ENCODE results near the gene MT1G. TPM values are rescaled to one million over a fixed set of nuclear protein-coding genes. Genes with fewer than 3 reads are reported as not detected.
"Not testable (repeated sequence)": the region's sequence is repeated elsewhere in the genome, so short reads cannot be mapped to it uniquely, and the experiment has no call there.

Gene MT1G
- total RNA-seq, 2 experiments from 2014 or later = 14.7 TPM

DNA sequence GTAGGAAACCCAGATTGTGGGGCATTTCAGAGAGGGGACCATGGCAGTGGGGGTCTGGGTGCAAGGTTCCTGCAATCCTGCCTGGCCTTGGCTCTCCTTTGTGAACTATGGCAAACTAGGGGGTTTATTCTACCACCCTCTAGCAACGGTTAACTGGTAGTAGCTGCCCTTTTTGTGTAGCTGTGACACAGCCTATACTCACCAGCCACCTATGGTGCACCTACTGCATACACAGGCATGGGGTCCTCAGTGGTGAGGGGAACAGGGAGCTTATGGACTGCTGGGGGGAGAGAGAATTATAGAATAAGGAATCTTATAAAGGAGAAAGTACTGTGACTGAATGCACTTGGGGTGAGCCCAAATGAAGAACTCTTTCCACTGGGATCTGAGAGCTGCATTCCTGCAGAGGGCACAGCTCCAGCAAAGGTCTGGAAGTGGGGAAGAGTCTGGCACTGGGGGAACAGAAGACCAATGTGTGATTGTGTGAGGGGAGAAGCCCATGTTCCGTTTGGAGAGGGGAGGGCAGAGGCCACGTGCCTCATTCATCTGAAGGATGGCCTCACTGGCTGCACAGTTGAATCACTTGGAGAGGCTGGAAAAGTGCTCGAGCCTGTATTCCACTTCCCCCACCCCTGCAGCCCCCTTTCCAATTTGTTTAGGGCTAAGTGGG is 16.5 kb upstream of the MT1G start:
- no peak for DNase-seq
- Mint-ChIP-seq H3K27ac (no peak overlapping the region), H3K9me3 (ENCODE audit: low read depth) (no peaks in the 10 kb centered on the region), H3K4me1 (peaks cover 22% of the 10 kb centered on the region), H3K27me3 (no peaks in the 10 kb centered on the region), H3K36me3 (ENCODE audit: low read depth) (peaks cover 17% of the 10 kb centered on the region), H3K4me3 (no peak overlapping the region)
- no peak for ATAC-seq
- ChIA-PET POLR2A (no interaction called here), CTCF (interaction anchor here (0.8 to 3.8 kb wide), 3 partner anchors 8 to 24 kb away, joined by 4 to 28 read pairs (median 5); no protein-coding TSS in a partner anchor)
- intact Hi-C loops (cut with DNase I, micrococcal nuclease) = loop anchor here in 1 of 2 experiments (5.0 kb wide), 2 partner anchors 107 to 327 kb away; no protein-coding TSS in a partner anchor

DNA sequence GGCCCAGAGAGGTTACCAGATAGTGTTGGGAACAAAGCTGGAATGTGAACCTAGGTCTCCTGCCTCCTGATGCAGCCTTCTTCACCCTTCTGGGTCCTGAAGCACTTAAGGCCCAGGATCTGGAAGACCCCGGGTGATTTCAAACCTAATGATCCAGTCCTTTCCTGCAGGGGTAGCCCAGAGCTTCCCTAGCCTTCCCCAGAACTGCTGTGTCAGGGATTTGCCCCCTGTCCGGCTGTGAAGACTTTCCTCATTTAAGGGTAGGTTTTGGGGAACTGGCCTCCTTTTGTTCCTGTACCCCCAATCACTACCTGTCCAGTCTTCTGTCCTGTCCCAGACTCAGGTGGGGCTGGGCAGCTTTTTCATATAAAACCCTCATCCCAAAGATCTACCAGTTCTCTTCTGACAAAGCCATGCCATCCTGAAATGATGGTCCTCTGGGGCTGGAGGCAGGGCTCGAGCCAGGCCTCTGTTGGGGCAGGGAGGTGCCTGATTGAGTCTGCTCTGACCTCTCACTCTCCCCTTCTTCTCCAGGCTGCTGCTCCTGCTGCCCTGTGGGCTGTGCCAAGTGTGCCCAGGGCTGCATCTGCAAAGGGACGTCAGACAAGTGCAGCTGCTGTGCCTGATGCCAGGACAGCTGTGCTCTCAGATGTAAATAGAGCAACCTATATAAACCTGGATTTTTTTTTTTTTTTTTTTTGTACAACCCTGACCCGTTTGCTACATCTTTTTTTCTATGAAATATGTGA is 15.7 kb upstream of the MT1G start:
- Mint-ChIP-seq H3K9me3 (ENCODE audit: low read depth) (no peaks in the 10 kb centered on the region), H3K4me3 (peak overlapping the region; percentile 89), H3K36me3 (ENCODE audit: low read depth) (peaks cover 17% of the 10 kb centered on the region), H3K27ac (no peak overlapping the region), H3K4me1 (peaks cover 22% of the 10 kb centered on the region), H3K27me3 (no peaks in the 10 kb centered on the region)
- CTCF ChIA-PET = interaction anchor here (0.7 to 3.8 kb wide), 6 partner anchors 10 to 282 kb away, joined by 3 to 28 read pairs (median 6); no protein-coding TSS in a partner anchor
- POLR2A ChIA-PET = interaction anchor here (0.6 to 1.5 kb wide), 4 partner anchors 11 to 75 kb away, joined by 3 to 10 read pairs (median 5); partner anchors contain the start of gene MT2A
- no peak for DNase-seq
- intact Hi-C loops (cut with DNase I, micrococcal nuclease) = loop anchor here (2.0 to 5.0 kb wide), 3 partner anchors 15 to 326 kb away; partner anchors contain the start of genes MT1G (in 1 of the 2) and MT1H (in 1 of the 2)
- no peak for ATAC-seq

DNA sequence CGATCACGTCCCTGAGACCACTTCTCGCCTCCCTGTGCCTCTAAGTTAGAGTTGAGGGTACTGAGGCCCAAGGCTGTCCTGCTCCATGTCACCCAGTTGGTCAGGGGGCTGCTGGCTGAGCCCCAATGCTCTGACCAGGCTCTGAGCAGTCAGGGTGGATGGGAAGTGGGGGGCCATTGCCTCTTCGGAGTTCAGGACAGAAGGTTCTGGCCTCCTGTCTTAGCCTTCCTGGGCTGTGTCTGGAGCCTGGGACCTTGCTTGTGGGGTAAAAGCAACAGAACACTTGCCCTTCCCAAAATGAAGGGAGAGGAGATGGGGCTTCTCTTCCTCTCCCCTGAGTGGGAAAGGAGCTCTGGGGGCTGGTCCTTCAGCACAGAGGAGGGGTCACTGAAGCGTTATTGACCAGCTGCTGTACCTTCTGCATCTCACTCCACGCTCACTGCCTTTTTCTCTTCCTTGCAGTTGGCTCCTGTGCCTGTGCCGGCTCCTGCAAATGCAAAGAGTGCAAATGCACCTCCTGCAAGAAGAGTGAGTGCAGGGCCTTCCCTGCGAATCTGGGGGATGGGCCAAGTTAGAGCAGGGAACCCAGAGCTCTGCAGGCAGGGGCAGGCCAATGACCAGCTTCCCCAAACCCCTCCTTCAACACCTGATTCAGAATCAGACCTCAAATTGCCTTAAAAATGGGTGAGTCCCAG is 15.0 kb upstream of the MT1G start:
- Mint-ChIP-seq H3K36me3 (ENCODE audit: low read depth) (peaks cover 17% of the 10 kb centered on the region), H3K4me1 (peaks cover 22% of the 10 kb centered on the region), H3K27ac (peak overlapping the region; percentile 85), H3K27me3 (no peaks in the 10 kb centered on the region), H3K9me3 (ENCODE audit: low read depth) (no peaks in the 10 kb centered on the region), H3K4me3 (peak overlapping the region; percentile 89)
- ATAC-seq (no peak), DNase-seq (peak; percentile 24)
- intact Hi-C loops (cut with DNase I, micrococcal nuclease) = loop anchor here (1.0 to 5.0 kb wide), 13 partner anchors 14 to 326 kb away; partner anchors contain the start of genes MT1F (in 2 of the 2), MT1G (in 2 of the 2), MT2A (in 2 of the 2) and BBS2 (in 1 of the 2)
- CTCF ChIA-PET = interaction anchor here (0.7 to 3.8 kb wide), 6 partner anchors 9 to 282 kb away, joined by 3 to 28 read pairs (median 6); no protein-coding TSS in a partner anchor
- POLR2A ChIA-PET = interaction anchor here (0.6 to 1.5 kb wide), 7 partner anchors 10 to 74 kb away, joined by 3 to 10 read pairs (median 4); partner anchors contain the start of genes MT1E, MT1F and MT2A

DNA sequence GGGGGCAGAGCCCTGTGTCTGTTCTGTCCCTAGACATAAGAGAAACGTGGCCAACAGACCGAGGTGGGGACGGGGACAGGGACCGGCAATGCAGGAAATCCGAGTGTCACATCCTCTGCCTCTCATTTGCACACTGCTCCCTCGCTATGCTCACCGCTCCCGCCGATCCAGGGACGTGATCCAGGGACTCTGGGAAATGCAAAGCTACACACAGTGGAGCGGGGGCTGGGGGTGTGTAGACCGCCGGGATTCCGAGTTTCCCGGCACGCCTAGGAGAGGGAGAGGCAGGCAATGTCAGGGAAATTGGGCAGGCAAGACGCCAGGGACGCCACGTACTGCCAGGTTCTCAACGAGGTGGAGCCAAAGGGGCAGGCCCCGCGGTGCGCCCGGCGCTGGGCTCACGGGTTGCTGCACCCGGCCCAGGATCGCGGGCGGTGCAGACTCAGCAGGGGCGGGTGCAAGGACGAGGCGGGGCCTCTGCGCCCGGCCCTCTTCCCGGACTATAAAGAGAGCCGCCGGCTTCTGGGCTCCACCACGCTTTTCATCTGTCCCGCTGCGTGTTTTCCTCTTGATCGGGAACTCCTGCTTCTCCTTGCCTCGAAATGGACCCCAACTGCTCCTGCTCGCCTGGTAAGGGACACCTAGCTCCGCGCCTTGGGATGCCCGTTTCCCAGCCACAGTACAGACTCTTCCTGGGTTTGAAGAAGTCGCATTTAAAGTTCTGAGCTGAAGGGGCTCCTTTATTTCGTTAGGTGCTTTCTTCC is 14.3 kb upstream of the MT1G start, which contains the start of gene MT1X:
TSS of gene MT1X (plus strand) at position 532 of the 764 bp plus-strand sequence. CDS start at position 603, 71 bp downstream.
- intact Hi-C loops (cut with DNase I, micrococcal nuclease) = loop anchor here (1.0 to 5.0 kb wide), 13 partner anchors 13 to 325 kb away; partner anchors contain the start of genes MT1F (in 2 of the 2), MT1G (in 2 of the 2), MT2A (in 2 of the 2) and BBS2 (in 1 of the 2)
- ChIA-PET CTCF (interaction anchor here (1.5 to 3.8 kb wide), 4 partner anchors 8 to 76 kb away, joined by 4 to 28 read pairs (median 8); no protein-coding TSS in a partner anchor), POLR2A (interaction anchor here (1.0 to 1.5 kb wide), 6 partner anchors 12 to 74 kb away, joined by 3 to 10 read pairs (median 6); partner anchors contain the start of genes MT1E, MT1F, MT1H and MT2A)
- Mint-ChIP-seq H3K9me3 (ENCODE audit: low read depth) (no peaks in the 10 kb centered on the region), H3K27ac (peak within 1 kb of the TSS; percentile 97), H3K4me1 (peaks cover 22% of the 10 kb centered on the region), H3K27me3 (no peaks in the 10 kb centered on the region), H3K4me3 (peak within 1 kb of the TSS; percentile 89), H3K36me3 (ENCODE audit: low read depth) (peaks cover 17% of the 10 kb centered on the region)
- ATAC-seq = peak; percentile 96
- peak; percentile 96 for DNase-seq

DNA sequence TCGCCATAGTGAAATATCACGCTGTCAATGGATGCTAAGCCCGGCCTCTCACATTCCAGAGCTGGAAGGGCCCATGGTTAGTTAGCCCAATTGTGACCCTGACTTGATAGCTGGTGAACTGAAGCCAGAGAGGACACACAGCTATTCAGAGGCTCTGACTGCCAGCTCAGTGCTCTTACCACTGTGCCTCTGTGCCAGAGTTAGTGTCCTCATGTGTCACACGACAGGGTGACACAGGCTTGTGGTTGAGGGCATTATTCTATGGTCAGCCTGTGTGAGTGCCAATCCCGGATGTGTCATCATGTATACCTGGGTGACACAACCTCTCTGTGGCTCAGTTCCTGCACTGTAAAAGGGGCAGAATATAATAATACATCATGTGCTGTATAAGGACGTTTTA is 12.0 kb upstream of the MT1G start:
- peak; percentile 31 for ATAC-seq
- Mint-ChIP-seq H3K36me3 (ENCODE audit: low read depth) (peaks cover 8% of the 10 kb centered on the region), H3K9me3 (ENCODE audit: low read depth) (no peaks in the 10 kb centered on the region), H3K27me3 (peaks cover 7% of the 10 kb centered on the region), H3K4me3 (no peak overlapping the region), H3K4me1 (peaks cover 31% of the 10 kb centered on the region), H3K27ac (no peak overlapping the region)
- peak; percentile 47 for DNase-seq
- CTCF ChIA-PET = interaction anchor here (0.9 to 1.6 kb wide), 2 partner anchors 11 to 29 kb away, joined by 3 to 5 read pairs; no protein-coding TSS in a partner anchor
- POLR2A ChIA-PET = no interaction called here
- intact Hi-C loops (cut with DNase I, micrococcal nuclease) = loop anchor here in 1 of 2 experiments (5.0 kb wide), 2 partner anchors 103 to 323 kb away; no protein-coding TSS in a partner anchor

DNA sequence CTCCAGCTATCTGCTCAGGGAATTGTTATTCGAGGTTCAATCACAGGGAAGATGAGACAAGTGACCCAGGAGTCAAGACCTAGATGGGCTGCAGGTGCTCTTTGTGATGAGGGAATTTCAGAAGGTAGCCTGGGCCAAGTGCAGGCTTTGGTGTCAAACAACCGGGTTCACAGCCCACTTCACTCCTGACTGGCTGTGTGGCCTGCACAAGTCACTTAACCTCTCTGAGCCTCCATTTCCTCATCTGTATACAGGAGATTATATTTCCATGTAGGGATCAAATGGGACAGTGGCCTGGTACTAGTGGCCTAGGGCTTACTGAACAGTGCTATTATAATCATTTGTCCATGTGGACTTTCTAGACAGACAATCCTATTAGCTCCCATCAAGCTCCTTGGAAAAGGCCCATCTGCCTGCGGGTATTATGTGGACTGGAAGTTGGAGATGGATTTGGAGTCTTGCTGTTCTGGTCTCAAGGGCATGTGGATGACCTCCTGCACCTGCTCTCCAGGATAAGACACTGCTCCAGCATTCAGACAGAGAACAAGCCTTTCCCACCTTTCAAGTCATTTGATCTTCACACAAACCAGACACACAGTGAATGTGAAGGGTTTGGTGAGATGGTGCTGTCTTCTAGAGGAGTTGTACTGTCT is 11.3 kb upstream of the MT1G start:
- peaks cover 29% of the 10 kb centered on the region for H3K4me1 Mint-ChIP-seq
- H3K9me3 Mint-ChIP-seq (ENCODE audit: low read depth) = no peaks in the 10 kb centered on the region
- ATAC-seq = no peak
- ChIA-PET CTCF (interaction anchor here (1.0 to 1.6 kb wide), 4 partner anchors 11 to 88 kb away, joined by 3 to 6 read pairs (median 5); no protein-coding TSS in a partner anchor), POLR2A (interaction anchor here (1.0 kb wide), 1 partner anchor 71 kb away, joined by 4 read pairs; the partner anchor contains the start of gene MT2A)
- peaks cover 12% of the 10 kb centered on the region for H3K27me3 Mint-ChIP-seq
- intact Hi-C loops (cut with DNase I, micrococcal nuclease) = no loop called here
- no peak overlapping the region for H3K4me3 Mint-ChIP-seq
- H3K27ac Mint-ChIP-seq = no peak overlapping the region
- no peak for DNase-seq
- H3K36me3 Mint-ChIP-seq (ENCODE audit: low read depth) = peaks cover 6% of the 10 kb centered on the region

DNA sequence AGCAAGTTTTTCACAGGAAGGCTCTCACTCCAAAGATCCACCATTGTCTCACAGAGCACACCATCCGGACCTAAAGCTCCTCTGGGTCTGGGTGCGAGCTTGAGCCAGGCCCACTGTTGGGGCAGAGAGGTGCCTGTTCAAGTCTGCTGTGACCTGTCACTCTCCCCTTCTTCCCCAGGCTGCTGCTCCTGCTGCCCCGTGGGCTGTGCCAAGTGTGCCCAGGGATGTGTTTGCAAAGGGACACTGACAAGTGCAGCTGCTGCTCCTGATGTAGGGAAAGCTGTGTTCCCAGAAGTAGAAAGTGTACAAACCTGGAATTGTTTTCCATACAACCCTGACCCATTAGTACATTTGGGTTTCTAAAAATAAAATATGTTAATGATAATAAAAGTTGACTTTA is 9.6 kb upstream of the MT1G start:
- Mint-ChIP-seq H3K4me1 (peaks cover 21% of the 10 kb centered on the region), H3K27ac (no peak overlapping the region), H3K9me3 (ENCODE audit: low read depth) (no peaks in the 10 kb centered on the region), H3K36me3 (ENCODE audit: low read depth) (no peaks in the 10 kb centered on the region), H3K27me3 (peaks cover 21% of the 10 kb centered on the region), H3K4me3 (no peak overlapping the region)
- DNase-seq (no peak), ATAC-seq (no peak)
- ChIA-PET POLR2A (no interaction called here), CTCF (interaction anchor here (0.8 to 1.3 kb wide), 2 partner anchors 9 to 100 kb away, joined by 3 read pairs; partner anchors contain the start of gene MT1G)
- intact Hi-C loops (cut with DNase I, micrococcal nuclease) = no loop called here

DNA sequence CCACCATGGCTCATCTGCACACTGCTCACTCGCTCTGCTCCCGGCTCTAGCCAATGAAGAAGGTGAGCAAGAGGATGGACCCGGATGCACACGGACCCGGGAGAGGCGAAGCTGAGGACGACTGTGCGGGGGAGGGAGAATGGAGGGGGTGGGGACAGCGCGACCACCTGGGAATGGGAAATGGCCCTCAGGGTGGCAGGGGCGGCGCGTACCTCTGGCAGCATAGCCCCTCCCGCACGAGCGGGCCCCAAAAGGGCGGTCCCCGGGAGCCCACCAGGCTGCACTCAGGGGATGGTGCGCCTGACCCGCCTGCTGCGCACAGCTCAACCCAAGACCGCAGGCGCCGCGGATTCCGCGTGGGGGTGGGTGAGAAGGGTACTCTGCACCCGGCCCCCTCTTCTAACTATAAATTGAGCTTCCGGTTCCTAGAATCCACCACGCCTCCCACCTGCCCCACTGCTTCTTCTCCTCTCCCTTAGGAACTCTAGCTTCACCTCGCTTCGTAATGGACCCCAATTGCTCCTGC is 7.9 kb upstream of the MT1G start:
- Mint-ChIP-seq H3K36me3 (ENCODE audit: low read depth) (no peaks in the 10 kb centered on the region), H3K27ac (peak overlapping the region; percentile 13), H3K4me1 (peaks cover 12% of the 10 kb centered on the region), H3K4me3 (peak overlapping the region; percentile 47), H3K9me3 (ENCODE audit: low read depth) (no peaks in the 10 kb centered on the region), H3K27me3 (peaks cover 33% of the 10 kb centered on the region)
- CTCF ChIA-PET = interaction anchor here (0.7 to 1.7 kb wide), 6 partner anchors 10 to 110 kb away, joined by 3 to 11 read pairs (median 4); no protein-coding TSS in a partner anchor
- ATAC-seq = peak; percentile 60
- POLR2A ChIA-PET = interaction anchor here (0.5 to 1.2 kb wide), 5 partner anchors 13 to 67 kb away, joined by 3 to 8 read pairs (median 5); partner anchors contain the start of genes MT1E and MT2A
- intact Hi-C loops (cut with DNase I, micrococcal nuclease) = no loop called here
- peak; percentile 77 for DNase-seq

DNA sequence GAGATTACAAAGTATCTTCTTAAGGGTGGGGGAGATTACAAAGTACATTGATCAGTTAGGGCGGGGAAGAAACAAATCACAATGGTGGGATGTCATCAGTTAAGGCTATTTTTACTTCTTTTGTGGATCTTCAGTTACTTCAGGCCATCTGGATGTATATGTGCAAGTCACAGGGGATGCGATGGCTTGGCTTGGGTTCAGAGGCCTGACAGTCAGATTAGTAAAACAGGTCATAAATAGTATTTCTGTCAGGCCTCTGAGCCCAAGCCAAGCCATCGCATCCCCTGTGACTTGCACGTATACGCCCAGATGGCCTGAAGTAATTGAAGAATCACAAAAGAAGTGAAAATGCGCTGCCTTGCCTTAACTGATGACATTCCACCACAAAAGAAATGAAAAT is 6.7 kb upstream of the MT1G start:
- not testable (repeated sequence) for H3K9me3 Mint-ChIP-seq (ENCODE audit: low read depth); H3K27ac Mint-ChIP-seq; ATAC-seq; DNase-seq; H3K4me3 Mint-ChIP-seq; H3K36me3 Mint-ChIP-seq (ENCODE audit: low read depth)
- CTCF ChIA-PET = interaction anchor here (1.6 to 2.3 kb wide), 2 partner anchors 8 to 27 kb away, joined by 4 to 16 read pairs; partner anchors contain the start of gene MT1X
- intact Hi-C loops (cut with DNase I, micrococcal nuclease) = loop anchor here in 1 of 2 experiments (1.0 kb wide), 1 partner anchor 28 kb away; no protein-coding TSS in a partner anchor
- POLR2A ChIA-PET = interaction anchor here (0.9 kb wide), 1 partner anchor 49 kb away, joined by 3 read pairs; the partner anchor contains the start of gene MT1E
- peaks cover 16% of the 10 kb centered on the region for H3K4me1 Mint-ChIP-seq
- peaks cover 43% of the 10 kb centered on the region for H3K27me3 Mint-ChIP-seq

All from activated CD4-positive, alpha-beta T cell treated with anti-CD3 and anti-CD28 coated beads for 36 hours (primary cell).